ENCODE measurements around the gene RAD51B. TPM values are rescaled to one million over a fixed set of nuclear protein-coding genes. Genes with fewer than 3 reads are reported as not detected.

Gene RAD51B
- total RNA-seq, 1 donor from 2014 or later = 3.2 TPM

- intact Hi-C loops (cut with micrococcal nuclease) = no loop called here
- ATAC-seq (peak; percentile 2), DNase-seq (no peak)
These were observed 853.2 kb downstream of the RAD51B start for GRCh38 chr14:68672609-68673285.

GRCh38 chr14:68673464-68673863 lies 853.9 kb downstream of the RAD51B start:
- ATAC-seq (no peak), DNase-seq (no peak)
- intact Hi-C loops (cut with micrococcal nuclease) = no loop called here

- DNase-seq (no peak), ATAC-seq (no peak)
- intact Hi-C loops (cut with micrococcal nuclease) = no loop called here
These were observed 855.1 kb downstream of the RAD51B start for GRCh38 chr14:68674538-68675232.

- intact Hi-C loops (cut with micrococcal nuclease) = no loop called here
- DNase-seq (no peak), ATAC-seq (no peak)
These were observed 855.6 kb downstream of the RAD51B start for GRCh38 chr14:68675233-68675577.

DNA sequence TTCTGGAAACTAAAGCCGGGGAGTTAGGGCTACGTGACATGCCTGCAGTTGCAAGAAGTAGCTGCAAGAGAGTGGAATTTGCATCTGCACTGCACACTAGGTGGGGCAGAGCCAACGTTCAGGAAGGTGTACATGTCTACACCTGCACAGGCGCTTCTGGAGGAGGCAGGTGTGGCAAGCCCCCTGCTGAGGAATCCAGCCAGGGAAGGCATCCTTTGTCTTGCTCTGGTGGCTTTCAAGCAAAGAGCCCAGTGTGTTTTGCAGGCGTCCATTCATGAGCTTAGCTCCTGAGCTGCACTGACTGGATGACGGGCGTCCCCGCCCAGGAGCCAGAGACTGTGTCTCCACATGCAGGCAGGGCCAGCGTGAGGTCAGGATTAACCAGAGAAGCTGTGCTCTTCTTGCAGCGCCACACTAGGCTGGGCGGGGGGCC lies 856.9 kb downstream of the RAD51B start:
- DNase-seq = no peak
- no peak for ATAC-seq
- intact Hi-C loops (cut with micrococcal nuclease) = no loop called here

DNA sequence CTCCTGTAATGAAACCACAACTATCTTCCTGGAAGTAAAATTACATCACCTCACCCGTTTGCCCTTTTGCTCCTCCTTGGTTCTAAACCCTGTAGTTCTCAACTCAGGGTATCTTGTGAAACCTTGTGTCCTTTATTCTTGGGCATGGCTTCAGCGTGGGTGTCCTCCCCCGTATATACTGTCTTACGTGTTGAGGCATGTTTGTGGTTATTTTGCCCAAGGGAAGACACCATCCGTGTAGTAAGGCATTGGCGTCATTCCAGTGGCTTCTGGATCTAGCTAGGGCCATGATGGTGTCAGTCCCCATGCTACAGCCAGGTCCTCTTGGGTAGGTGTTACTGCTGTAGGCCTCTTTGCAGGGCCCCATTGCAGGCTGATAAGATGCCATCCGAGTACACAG lies 857.9 kb downstream of the RAD51B start:
- no peak for DNase-seq
- no peak for ATAC-seq
- intact Hi-C loops (cut with micrococcal nuclease) = no loop called here

DNA sequence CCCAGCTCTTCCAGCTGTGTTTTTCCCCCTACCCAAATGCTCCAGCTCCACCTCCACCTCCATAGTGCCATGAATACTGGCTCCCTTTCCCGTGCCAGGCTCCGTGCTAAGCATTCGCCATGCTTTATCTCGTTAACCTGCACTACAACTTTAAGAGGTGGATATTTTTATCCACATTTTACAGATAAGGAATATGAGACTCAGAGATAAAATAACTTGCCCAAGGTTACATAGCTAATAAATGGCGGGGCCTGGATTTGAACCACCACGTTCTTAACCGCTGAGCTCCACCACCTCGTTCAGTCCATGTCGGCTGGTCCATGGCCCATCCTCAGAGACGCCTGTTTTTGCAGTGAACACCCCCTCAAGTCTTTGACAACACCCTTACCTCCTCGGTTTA lies 858.3 kb downstream of the RAD51B start:
- ATAC-seq = no peak
- no peak for DNase-seq
- intact Hi-C loops (cut with micrococcal nuclease) = no loop called here

DNA sequence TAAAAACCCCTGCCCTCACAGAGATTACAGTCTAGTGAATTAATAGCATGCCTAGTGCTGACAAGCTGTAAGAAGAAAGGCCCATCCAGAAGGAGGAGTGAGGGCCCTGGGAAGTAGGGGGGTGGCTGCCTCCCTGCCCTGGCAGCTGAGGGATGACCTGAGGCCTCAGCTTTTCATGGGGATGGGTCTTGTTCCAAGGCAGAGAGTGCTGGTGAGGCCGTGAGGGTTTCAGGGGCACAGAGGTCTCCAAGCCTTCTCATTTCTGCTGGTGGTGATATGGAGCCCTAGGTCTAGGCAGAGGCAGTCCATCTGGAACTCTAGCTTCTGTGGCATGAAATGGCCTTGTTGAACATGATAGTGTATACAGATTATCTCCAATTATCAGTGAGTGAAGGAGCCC lies 858.9 kb downstream of the RAD51B start:
- no peak for ATAC-seq
- intact Hi-C loops (cut with micrococcal nuclease) = no loop called here
- no peak for DNase-seq

- intact Hi-C loops (cut with micrococcal nuclease) = no loop called here
- DNase-seq (no peak), ATAC-seq (no peak)
These were observed 859.7 kb downstream of the RAD51B start for GRCh38 chr14:68679301-68679700.

DNA sequence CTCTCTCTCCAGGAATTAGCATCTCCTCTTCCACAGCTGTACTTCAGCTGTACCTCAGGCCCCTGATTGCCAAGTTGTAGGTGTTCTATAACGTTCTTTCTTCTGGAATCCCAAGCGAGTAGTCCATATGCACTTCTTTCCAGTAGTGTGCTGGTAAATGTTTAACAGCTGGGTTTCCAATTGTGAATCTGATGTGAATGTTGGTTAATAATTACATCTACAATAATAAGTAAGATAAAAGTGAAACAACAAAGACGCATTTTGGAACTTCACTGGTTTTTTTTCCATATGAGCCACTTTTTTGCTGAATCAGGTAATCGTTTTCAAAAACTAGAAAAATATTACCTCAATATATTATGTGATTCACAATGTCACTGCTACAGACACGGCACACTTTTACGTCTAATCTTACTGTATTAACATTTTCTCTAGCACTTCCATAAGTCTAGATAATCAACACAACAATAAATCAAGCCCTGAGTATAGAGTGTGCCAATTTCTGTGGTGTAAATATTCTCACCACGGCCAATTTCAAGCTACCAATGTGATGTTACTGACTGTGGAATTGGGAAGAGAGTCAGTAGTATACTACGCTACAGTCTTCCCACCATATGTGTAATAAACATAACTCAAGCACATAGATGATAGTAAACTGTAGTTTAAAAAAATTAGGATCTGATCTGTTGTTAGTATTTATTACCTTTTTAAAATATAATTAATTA lies 860.3 kb downstream of the RAD51B start:
- intact Hi-C loops (cut with micrococcal nuclease) = no loop called here
- DNase-seq (no peak), ATAC-seq (no peak)

GRCh38 chr14:68680541-68681051 lies 861.0 kb downstream of the RAD51B start:
- intact Hi-C loops (cut with micrococcal nuclease) = no loop called here
- DNase-seq (no peak), ATAC-seq (peak; percentile 61)

DNA sequence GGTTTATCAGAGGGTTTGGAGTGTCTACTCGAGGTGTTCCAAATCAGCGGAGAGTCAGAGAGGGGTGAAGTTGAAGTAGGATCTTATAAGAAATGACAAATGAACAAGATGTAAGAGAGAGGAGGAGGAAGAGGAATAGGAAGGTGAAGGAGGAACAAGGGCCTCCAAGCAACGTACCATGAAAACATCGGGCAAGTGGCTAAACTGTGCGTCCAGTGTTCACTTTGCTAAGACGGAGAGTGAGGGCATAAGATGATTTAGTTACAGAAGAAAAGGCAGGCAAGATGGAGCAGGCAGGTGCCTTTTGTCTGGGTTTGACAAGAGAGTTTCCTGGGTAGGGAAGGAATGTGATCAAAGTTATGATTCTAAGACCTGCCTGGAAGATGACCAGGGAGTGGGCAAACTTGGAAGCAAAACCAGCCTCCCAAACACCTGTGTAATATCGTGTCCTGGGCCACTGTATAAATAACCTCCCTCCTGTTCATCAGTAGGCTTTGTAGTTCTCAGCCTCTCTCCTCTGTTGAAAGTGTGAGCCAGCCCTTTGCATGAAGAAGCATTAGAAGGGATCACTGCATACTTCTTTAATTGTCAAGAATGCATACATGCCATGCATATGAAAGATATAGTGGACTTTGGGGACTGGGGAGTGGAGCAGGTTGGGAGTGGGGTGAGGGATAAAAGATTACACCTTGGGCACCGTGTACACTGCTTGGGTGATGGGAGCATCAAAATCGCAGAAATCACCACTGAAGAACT lies 861.9 kb downstream of the RAD51B start:
- intact Hi-C loops (cut with micrococcal nuclease) = no loop called here
- DNase-seq (no peak), ATAC-seq (no peak)

GRCh38 chr14:68682166-68683103 lies 862.9 kb downstream of the RAD51B start:
- ATAC-seq = peak; percentile 81
- intact Hi-C loops (cut with micrococcal nuclease) = no loop called here
- DNase-seq = no peak

GRCh38 chr14:68683326-68683725 lies 863.7 kb downstream of the RAD51B start:
- intact Hi-C loops (cut with micrococcal nuclease) = no loop called here
- ATAC-seq = peak; percentile 5
- no peak for DNase-seq

DNA sequence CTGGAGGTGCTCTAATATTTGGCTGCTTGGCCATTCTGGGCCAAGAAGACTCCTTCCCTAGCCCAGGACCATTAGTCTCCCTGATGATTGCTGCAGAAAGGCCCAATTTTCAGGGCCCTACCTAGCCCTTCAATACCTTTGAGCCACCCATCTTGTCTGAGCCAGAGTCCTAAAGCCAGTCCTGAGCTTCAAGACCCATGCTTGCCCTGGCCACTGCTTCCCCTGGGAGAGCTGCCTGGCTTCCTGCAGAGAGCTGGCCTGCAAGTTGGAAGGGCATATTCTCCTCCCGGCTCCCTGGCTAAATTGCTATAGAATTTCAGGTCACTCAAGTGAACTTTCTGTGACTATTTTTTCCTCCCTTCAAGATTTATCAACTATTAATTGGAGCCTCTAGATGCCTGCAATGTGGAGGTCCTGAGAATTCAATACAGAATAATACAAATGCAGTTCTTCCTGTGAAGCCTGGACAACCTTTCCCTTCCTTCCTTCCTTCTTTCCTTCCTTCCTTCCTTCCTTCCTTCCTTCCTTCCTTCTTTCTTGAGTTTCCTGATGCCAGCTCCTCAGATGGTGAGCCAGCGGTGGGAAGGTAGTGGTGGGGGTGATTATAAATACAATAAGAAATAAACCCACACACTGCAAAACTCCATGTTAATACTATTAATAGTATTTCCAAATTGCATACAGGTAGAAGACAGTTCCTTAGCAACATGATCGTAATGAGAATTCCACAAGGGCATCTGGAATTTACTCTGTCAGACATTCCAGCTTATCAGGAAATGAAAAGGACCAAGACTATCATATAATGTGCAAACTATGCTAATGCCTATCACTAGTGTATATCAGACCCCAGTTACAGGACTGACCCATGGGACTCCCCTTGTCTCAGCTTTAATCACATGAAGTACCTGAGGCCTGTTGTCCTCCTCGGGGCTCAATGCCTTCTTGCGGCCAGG lies 865.2 kb downstream of the RAD51B start:
- intact Hi-C loops (cut with micrococcal nuclease) = no loop called here
- DNase-seq (no peak), ATAC-seq (no peak)

GRCh38 chr14:68685419-68686204 lies 866.0 kb downstream of the RAD51B start:
- intact Hi-C loops (cut with micrococcal nuclease) = no loop called here

DNA sequence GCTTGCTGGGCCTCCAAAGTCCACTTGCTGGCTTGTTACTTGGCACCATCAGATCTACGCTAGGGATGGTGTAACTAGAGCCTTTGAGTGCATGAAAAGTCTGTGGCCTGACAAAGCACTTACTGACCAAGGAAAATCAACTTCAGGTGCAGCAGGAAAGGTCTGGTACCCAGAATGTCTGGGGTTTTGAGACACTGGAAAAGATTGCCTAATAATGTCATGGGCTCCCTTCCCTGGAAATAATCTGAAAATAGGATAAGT lies 866.6 kb downstream of the RAD51B start:
- intact Hi-C loops (cut with micrococcal nuclease) = no loop called here
- DNase-seq (no peak), ATAC-seq (no peak)

More at GRCh38 chr14:68685419-68686204, 866.0 kb downstream of the RAD51B start:
- DNase-seq = no peak
- ATAC-seq = no peak

All from left ventricle myocardium superior (tissue), 1 donor.